Measurements from ENCODE around the gene ARHGEF16.

- TF ChIP-seq, protein P1, sequence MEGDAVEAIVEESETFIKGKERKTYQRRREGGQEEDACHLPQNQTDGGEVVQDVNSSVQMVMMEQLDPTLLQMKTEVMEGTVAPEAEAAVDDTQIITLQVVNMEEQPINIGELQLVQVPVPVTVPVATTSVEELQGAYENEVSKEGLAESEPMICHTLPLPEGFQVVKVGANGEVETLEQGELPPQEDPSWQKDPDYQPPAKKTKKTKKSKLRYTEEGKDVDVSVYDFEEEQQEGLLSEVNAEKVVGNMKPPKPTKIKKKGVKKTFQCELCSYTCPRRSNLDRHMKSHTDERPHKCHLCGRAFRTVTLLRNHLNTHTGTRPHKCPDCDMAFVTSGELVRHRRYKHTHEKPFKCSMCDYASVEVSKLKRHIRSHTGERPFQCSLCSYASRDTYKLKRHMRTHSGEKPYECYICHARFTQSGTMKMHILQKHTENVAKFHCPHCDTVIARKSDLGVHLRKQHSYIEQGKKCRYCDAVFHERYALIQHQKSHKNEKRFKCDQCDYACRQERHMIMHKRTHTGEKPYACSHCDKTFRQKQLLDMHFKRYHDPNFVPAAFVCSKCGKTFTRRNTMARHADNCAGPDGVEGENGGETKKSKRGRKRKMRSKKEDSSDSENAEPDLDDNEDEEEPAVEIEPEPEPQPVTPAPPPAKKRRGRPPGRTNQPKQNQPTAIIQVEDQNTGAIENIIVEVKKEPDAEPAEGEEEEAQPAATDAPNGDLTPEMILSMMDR (IDR thresholded peaks at IDR 0.05; ENCODE audit: insufficient read depth, low read depth, low read length): no peak
- no peak for TF ChIP-seq EZH2 (IDR thresholded peaks at IDR 0.05; ENCODE audit: insufficient read depth, low read length)
Measured at GRCh38 chr1:3465935-3466321, 11.5 kb downstream of the ARHGEF16 start.
